ENCODE results near the gene SERPING1.
A peak's percentile ranks its signal among the peaks of the same experiment; 100 is the strongest.

The SERPING1 gene

GRCh38 chr11:57585301-57585700 lies 12.2 kb upstream of the SERPING1 start:
- DNase-seq (ENCODE audit: extremely low spot score): no peak
- ChIA-PET POLR2A (no interaction called here), CTCF (no interaction called here)
- TF ChIP-seq L3MBTL2 (conservative IDR thresholded peaks at IDR 0.05): no peak
- TF ChIP-seq TARDBP (IDR thresholded peaks at IDR 0.05): no peak
- TF ChIP-seq NFRKB (IDR thresholded peaks at IDR 0.05): no peak
- no peak for TF ChIP-seq BHLHE40 (IDR thresholded peaks at IDR 0.05; ENCODE audit: borderline replicate concordance)
- TF ChIP-seq FOXA1 (IDR thresholded peaks at IDR 0.05): no peak
- no peak for TF ChIP-seq CTBP1 (IDR thresholded peaks at IDR 0.05; ENCODE audit: borderline replicate concordance)
- TF ChIP-seq ARNT (IDR thresholded peaks at IDR 0.05): no peak
- TF ChIP-seq LEF1 (IDR thresholded peaks at IDR 0.05; ENCODE audit: borderline replicate concordance): no peak
- no peak for TF ChIP-seq ELF4 (IDR thresholded peaks at IDR 0.05)

DNA sequence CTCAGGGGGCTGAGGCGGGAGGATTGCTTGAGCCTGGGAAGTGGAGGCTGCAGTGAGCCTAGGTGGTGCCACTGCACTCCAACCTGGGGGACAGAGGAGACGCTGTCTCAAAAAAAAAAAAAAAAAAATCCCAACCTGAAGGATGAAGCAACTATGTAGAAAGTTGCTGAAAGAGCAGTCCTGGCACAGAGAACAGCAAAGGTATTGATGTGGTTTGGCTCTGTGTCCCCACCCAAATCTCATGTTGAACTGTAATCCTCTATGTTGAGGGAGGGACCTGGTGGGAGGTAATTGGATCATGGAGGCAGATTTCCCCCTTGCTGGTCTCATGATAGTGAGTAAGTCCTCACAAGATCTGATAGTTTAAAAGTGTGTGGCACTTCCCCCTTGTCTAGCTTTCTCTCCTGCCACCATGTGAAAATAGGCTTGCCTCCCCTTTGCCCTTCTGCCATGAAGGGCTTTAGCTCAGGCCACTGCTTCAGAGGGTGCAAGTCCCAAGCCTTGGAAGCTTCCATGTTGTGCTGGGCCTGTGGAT lies 10.7 kb upstream of the SERPING1 start:
- CTCF ChIA-PET: interaction anchor here (0.7 kb wide), 1 partner anchor 19 kb away, joined by 4 read pairs; the partner anchor contains the start of gene UBE2L6
- POLR2A ChIA-PET: no interaction called here
- DNase-seq (ENCODE audit: extremely low spot score): no peak
- no peak for TF ChIP-seq LEF1 (IDR thresholded peaks at IDR 0.05; ENCODE audit: borderline replicate concordance)
- no peak for TF ChIP-seq SUZ12 (IDR thresholded peaks at IDR 0.05)
- no peak for TF ChIP-seq PKNOX1 (IDR thresholded peaks at IDR 0.05)
- TF ChIP-seq CTBP1 (IDR thresholded peaks at IDR 0.05; ENCODE audit: borderline replicate concordance): no peak
- TF ChIP-seq ZNF384 (IDR thresholded peaks at IDR 0.05): no peak
- TF ChIP-seq FOXK2 (IDR thresholded peaks at IDR 0.05): no peak
- TF ChIP-seq FOXA1 (IDR thresholded peaks at IDR 0.05): no peak
- TF ChIP-seq ELF4 (IDR thresholded peaks at IDR 0.05): no peak
- no peak for TF ChIP-seq TARDBP (IDR thresholded peaks at IDR 0.05)

GRCh38 chr11:57588046-57588710 lies 9.3 kb upstream of the SERPING1 start:
- ChIA-PET CTCF (no interaction called here), POLR2A (no interaction called here)
- DNase-seq (ENCODE audit: extremely low spot score): no peak
- TF ChIP-seq ELF4 (IDR thresholded peaks at IDR 0.05) (no peak), SP1 (IDR thresholded peaks at IDR 0.05) (no peak), ARNT (IDR thresholded peaks at IDR 0.05) (no peak), HDGF (IDR thresholded peaks at IDR 0.05; ENCODE audit: borderline replicate concordance) (no peak), FOXA1 (IDR thresholded peaks at IDR 0.05) (no peak), L3MBTL2 (conservative IDR thresholded peaks at IDR 0.05) (no peak), NFRKB (IDR thresholded peaks at IDR 0.05) (no peak), PKNOX1 (IDR thresholded peaks at IDR 0.05) (no peak), CTBP1 (IDR thresholded peaks at IDR 0.05; ENCODE audit: borderline replicate concordance) (no peak), ZNF384 (IDR thresholded peaks at IDR 0.05) (no peak), SUZ12 (IDR thresholded peaks at IDR 0.05) (no peak), TARDBP (IDR thresholded peaks at IDR 0.05) (no peak)

- no peak for DNase-seq (ENCODE audit: extremely low spot score)
- CTCF ChIA-PET: interaction anchor here (0.6 kb wide), 1 partner anchor 123 kb away, joined by 6 read pairs; no protein-coding TSS in a partner anchor
- POLR2A ChIA-PET: no interaction called here
- TF ChIP-seq HDGF (IDR thresholded peaks at IDR 0.05; ENCODE audit: borderline replicate concordance) (no peak), NFRKB (IDR thresholded peaks at IDR 0.05) (no peak), ZNF384 (IDR thresholded peaks at IDR 0.05) (no peak), L3MBTL2 (conservative IDR thresholded peaks at IDR 0.05) (no peak), BHLHE40 (IDR thresholded peaks at IDR 0.05; ENCODE audit: borderline replicate concordance) (no peak), LEF1 (IDR thresholded peaks at IDR 0.05; ENCODE audit: borderline replicate concordance) (no peak), TARDBP (IDR thresholded peaks at IDR 0.05) (no peak)
Measured at GRCh38 chr11:57596266-57596885, 1.1 kb upstream of the SERPING1 start.

DNA sequence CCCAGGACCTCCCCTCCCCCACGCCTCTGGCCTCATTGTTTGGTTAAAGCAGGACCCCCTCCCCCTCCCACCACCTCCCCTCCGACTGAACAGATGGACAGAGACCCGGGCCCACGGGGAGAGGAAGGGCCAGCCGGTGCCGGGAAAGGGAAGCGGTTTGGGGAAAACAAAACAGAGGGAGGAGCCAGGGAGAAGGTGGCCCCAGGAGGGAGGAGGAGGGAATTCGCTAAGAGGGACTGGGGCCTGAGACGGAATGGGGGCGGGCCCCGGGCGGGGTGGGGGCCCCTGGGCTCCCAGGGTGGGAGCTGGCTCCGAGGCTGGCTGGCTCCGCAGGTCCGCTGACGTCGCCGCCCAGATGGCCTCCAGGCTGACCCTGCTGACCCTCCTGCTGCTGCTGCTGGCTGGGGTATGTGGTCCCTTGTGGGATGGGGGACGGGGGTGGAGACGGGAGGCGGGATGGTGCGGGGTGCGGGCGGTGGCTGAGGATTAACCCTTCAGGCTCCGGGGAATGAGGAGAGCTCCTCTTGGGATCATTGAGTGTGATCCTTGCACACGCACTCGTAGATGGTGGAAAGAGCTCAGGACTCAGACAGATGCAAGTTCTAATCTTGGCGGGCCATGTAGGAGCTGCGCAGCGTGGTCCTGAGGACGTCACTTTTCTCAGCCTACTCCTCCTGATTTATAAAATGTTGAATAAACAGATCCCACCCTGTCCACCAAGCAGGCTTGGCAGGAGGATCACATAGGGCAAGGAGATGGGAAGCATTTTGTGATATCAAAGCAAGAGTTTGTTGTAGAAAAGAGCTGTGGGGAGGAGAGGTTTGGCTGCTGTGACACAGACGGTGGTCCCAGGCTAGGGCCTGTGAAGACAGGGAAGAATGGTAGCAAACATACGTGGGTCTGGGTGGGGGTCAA lies 688 bp downstream of the SERPING1 start:
- CTCF ChIA-PET: interaction anchor here (0.6 to 1.4 kb wide), 2 partner anchors 30 to 115 kb away, joined by 3 to 5 read pairs; no protein-coding TSS in a partner anchor
- peak; percentile 48 for DNase-seq (ENCODE audit: extremely low spot score)
- no peak for TF ChIP-seq SP1 (IDR thresholded peaks at IDR 0.05)
- no peak for TF ChIP-seq L3MBTL2 (conservative IDR thresholded peaks at IDR 0.05)
- TF ChIP-seq HDGF (IDR thresholded peaks at IDR 0.05; ENCODE audit: borderline replicate concordance): no peak
- TF ChIP-seq TARDBP (IDR thresholded peaks at IDR 0.05): no peak
- POLR2A ChIA-PET: interaction anchor here (0.9 kb wide), 1 partner anchor 38 kb away, joined by 3 read pairs; no protein-coding TSS in a partner anchor

DNA sequence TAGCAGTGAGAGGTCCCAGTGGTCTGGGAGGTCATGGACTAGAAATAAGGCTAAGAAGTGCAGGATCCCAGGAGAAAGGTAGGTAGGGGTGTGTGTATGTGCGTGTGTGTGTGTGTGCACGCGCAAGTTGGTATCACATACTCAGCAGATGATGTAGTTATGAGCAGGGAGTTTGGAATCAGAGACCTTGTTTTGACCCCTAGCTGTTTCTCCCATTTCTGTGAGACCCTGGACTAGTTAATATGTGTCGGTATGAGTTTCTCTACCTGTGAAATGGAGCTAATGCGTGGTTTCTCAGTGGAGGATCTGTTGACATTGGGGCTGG lies 1.3 kb downstream of the SERPING1 start:
- TF ChIP-seq TARDBP (IDR thresholded peaks at IDR 0.05) (no peak), FOXM1 (IDR thresholded peaks at IDR 0.05; ENCODE audit: borderline replicate concordance) (no peak), ZNF384 (IDR thresholded peaks at IDR 0.05) (no peak), FOXK2 (IDR thresholded peaks at IDR 0.05) (no peak), HDGF (IDR thresholded peaks at IDR 0.05; ENCODE audit: borderline replicate concordance) (no peak), FOXA1 (IDR thresholded peaks at IDR 0.05) (no peak), SUZ12 (IDR thresholded peaks at IDR 0.05) (no peak), CTBP1 (IDR thresholded peaks at IDR 0.05; ENCODE audit: borderline replicate concordance) (no peak), NFRKB (IDR thresholded peaks at IDR 0.05) (no peak), SP1 (IDR thresholded peaks at IDR 0.05) (no peak), ELF4 (IDR thresholded peaks at IDR 0.05) (no peak), ARNT (IDR thresholded peaks at IDR 0.05) (no peak), BHLHE40 (IDR thresholded peaks at IDR 0.05; ENCODE audit: borderline replicate concordance) (no peak), PKNOX1 (IDR thresholded peaks at IDR 0.05) (no peak), LEF1 (IDR thresholded peaks at IDR 0.05; ENCODE audit: borderline replicate concordance) (no peak), L3MBTL2 (conservative IDR thresholded peaks at IDR 0.05) (no peak)
- ChIA-PET POLR2A (interaction anchor here (0.9 kb wide), 1 partner anchor 38 kb away, joined by 3 read pairs; no protein-coding TSS in a partner anchor), CTCF (interaction anchor here (1.4 to 1.5 kb wide), 2 partner anchors 30 to 43 kb away, joined by 3 to 5 read pairs; no protein-coding TSS in a partner anchor)
- DNase-seq (ENCODE audit: extremely low spot score): no peak

All from HEK293T (cell line).